Cerebellar nuclear complex (tissue), 1 donor: ENCODE results near the gene CD2BP2.

ENCODE experiments used
- DNase-seq, 2 experiments: peaks; one replicate each; lab custom pipeline; 2025; lab: John Stamatoyannopoulos, UW

Gene CD2BP2

DNA sequence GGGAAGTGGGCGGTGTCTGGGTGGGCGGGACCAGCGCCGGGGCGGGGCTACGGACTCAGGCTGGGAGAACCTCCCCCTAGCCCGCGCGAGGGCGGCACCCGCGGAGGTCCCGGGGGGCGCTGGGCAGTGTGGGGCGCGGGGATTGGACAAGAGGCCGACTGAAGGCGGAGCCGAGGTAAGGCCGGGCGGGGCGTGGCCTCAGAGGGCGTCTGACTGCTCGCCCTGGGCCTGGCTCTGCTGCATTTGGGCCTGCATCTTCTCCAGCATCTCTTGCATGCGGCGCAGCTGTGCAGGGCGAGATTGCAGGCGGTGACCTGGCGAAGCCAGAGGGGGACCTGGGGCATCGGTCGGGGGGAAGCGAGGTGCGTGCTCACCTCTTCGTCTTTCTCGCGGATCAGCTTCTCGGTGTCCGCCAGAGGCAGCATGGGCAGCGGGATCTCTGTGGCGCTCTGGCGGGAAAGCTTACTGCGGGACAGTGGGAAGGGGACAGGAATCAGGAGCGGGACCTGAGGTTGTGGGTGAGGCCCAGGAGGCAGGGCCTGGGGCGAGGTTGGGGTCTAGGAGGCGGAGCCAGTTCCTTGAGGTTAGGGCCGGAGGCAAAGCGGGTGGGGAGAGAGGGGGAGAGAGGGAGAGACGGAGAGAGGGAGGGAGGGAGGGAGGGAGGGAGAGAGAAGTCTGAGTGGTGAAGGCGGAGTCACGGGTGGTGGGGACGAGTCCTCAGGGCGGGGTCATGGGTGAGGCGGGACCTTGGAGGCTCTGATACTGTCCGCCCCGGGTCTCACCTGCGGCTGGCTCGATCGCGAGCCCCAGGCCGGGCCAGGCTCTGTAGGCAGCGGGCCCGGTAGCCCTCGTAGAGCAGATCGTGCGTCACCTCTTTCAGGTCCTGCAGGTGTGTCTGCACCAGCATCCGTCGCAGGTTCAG lies 23.4 kb upstream of the CD2BP2 start:
- DNase-seq, result peak; percentile 91 to 96

DNA sequence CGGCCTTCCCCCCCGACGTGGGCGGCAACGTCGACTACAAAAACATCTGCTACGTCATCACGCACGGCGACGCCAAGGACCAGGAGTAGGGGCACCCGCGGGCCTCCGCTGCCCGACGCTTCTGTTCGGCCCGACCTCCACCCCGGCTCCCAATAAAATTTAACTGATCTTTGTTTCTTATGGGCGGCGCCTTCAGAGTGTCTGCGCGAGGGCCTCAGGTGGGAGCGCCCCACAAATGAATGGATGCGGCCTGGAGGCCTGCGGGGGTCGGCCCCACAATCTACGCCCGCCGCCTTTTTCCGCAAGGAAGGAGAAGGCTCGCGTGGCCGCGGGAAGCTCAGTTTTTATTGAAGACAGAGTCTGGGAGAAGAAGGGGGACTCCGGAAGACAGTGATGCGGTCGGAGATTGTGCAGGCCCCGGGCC lies 22.7 kb upstream of the CD2BP2 start:
- DNase-seq, result peak in 1 of 2 experiments; percentile 69

DNA sequence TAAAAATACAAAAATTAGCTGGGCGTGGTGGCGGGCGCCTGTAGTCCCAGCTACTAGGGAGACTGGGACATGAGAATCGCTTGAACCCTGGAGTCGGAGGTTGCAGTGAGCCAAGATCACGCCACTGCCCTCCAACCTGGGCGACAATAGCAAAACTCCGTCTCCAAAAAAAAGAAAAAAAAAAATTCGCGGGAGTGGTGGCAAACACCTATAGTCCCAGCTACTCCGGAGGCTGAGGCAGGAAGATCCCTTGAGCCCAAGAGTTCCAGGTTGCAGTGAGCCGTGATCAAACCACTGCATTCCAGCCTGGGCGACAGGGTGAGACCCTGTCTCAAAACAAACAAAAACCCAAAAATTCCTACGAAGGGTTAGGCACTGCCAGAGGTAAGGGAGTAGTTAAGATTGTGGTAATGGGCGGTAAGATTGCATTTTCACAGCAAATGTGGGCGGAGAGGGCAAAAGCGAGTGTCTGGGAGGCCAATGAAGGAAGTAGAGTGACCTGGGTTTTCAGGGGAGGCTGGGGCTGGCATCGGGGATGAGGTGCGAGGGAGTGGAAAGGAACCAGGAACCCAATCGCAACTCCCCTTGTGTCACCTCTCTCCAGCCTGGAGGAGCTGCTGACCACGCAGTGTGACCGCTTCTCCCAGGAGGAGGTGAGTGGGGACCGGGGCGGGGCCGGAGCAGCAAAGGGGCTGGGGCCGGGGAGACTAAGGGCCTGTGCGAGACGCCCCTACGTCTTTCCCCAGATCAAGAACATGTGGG lies 22.1 kb upstream of the CD2BP2 start:
- DNase-seq, result no peak

DNA sequence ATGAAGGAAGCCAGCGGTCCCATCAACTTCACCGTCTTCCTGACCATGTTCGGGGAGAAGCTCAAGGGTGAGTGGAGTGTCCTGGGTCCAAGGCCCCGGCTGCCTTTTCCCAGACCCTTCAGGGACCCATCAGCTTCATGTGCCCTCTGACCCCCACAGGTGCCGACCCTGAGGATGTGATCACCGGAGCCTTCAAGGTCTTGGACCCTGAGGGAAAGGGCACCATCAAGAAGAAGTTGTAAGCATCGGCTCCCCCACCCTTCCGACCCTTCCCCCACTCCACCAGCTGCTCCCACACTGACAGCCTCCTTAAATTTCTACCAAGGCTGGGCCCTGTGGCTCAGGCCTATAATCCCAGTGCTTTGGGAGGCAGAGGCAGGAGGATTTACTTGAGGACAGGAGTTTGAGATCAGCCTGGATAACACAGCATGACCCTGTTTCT lies 21.4 kb upstream of the CD2BP2 start:
- no peak for DNase-seq

DNA sequence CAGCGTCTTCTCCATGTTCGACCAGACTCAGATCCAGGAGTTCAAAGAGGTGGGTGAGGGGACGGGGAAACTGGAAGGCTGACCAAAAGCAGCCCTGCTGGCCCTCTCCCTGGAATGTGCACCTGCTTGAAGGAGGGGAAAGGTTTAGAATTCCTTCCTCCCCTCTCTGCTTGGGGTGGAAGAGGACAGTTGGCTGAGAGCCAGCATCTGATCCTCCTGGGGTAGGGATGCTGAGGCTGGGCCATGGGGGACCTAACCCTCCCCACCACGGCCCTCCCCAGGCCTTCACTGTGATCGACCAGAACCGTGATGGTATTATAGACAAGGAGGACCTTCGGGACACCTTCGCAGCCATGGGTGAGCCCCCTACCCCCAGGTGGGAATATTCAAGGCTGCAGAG lies 20.8 kb upstream of the CD2BP2 start:
- DNase-seq, result no peak

DNA sequence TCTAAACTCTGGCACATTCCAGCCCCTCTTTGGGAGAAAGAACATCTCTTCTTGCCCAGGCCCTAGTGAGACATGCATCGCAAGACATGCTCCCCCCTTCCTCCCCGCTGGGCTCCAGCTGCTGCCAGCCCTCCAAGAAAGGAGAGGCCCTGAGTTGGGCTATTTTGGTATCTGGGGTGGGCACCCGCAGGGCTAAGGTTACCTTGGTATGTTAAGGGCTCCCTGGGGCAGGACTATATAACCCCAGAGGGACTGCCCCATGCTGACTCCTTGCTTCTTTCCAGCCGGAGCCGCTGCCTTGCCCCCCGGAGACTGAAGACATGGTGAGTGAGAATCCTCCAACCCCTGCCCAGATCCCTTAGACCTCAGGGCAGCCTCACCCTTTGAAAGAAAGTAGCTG lies 19.4 kb upstream of the CD2BP2 start, which contains the start of gene MYL11:
MYL11 (plus strand) TSS at position 265 of the 400 bp plus-strand sequence; CDS start at position 321, 56 bp downstream.
- no peak for DNase-seq

DNA sequence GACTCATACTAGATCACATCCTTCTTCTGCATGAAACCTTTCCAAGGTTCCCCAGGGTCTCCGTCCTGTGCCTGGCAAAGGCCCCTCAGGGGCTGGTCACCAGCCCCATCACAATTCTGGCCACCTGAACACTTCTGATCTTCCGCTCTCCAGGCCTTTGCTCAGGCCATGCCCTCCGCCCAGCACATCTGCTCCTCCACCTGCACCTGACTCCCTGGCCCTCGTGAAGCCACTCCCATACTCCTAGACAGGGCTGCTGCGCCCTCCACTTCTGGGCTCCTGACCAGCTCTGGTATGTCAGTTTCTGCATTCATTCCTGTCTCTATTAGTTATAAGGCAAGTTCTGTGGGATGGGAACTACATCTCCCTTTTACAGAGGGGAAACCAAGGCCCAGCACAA lies 17.6 kb upstream of the CD2BP2 start:
- DNase-seq, result no peak

DNA sequence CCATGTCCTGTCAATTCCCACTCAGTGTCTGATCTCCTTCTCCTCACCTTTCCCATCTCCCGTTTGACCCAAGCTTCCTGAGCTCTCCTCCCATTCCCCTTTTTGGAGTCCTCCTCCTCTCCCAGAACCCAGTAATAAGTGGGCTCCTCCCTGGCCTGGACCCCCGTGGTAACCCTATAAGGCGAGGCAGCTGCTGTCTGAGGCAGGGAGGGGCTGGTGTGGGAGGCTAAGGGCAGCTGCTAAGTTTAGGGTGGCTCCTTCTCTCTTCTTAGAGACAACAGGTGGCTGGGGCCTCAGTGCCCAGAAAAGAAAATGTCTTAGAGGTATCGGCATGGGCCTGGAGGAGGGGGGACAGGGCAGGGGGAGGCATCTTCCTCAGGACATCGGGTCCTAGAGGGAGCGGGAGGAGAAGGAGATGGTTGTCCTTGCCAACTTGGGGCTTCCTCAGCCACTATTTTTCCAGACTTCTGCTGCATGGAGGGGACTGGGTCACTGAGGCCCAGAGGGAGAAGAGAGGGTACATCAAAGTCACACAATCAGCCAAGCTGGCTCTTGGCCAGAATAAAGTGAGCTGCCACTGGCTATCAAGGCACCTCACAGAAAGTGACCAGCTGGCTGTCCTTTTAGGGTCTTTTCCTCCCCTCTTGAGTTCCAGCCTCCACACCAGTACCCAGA lies 17.1 kb upstream of the CD2BP2 start:
- no peak for DNase-seq

DNA sequence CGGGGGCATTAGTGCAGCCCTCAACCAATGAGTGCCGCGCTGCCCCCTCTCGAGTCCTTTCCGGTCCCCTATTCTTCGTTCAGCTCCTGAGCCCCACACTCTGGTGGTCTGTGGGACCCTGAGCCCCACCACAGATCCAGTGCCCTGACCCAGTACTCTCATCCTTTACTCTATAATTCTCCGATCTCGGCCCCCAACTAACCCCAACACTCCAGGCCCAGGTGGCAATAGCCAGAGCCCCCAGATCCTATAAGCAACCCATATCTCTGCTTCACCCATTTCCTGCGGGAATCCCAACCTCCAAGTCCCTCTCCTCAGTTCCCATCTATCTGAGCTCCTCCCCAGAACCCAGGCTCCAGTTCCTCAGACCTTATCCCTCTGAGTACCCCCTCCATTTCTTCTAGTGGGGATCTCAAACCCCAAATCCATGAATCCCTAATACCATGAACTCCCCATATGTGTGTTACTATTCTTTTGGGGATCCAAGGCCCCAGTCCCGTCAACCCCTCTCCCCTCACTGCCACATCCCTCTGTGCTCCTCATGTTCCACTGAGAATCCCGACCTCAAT lies 16.2 kb upstream of the CD2BP2 start:
- no peak for DNase-seq

DNA sequence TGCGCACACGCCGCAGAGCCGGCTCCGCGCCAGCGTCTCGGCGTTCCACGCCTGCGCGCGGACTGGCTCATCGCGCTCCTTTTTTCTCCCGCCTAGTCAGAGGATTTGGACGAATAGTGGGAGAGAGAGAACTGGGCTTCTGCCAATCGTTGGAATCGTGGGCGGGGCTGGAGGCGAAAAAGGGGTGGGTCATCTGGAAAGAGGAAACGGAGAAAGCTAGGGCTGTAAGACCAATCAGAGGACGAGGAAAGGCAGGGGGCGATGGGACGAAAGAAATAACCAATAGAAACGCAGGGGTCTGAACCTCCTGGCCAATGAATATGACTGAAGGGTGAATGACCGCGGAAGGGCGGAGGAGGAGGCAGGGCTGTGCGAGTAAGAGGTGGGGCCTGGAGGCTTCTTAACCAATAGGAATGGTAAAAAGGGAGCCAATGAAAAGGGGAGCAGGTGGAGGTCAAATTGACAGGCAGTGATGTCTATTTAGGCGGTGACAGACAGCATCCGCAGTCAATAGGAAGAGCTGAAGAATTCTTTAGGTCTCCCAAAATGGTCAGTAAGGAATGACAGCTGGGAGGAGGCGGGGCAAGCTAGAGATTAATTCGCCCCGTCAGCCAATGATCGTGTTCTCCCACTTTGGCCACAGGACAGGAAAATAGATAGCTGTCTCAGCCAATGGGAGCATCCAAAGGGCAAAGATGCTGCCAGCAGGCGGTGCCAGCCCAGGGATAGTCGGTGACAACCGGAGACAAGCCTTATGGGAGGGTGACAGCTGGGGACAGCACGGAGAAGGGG lies 15.5 kb upstream of the CD2BP2 start, which contains the start of gene TBC1D10B:
TBC1D10B (minus strand) TSS at position 39 of the 792 bp plus-strand sequence. CDS start 311 bp downstream, outside the sequence.
- peak; percentile 99 to 100 for DNase-seq

DNA sequence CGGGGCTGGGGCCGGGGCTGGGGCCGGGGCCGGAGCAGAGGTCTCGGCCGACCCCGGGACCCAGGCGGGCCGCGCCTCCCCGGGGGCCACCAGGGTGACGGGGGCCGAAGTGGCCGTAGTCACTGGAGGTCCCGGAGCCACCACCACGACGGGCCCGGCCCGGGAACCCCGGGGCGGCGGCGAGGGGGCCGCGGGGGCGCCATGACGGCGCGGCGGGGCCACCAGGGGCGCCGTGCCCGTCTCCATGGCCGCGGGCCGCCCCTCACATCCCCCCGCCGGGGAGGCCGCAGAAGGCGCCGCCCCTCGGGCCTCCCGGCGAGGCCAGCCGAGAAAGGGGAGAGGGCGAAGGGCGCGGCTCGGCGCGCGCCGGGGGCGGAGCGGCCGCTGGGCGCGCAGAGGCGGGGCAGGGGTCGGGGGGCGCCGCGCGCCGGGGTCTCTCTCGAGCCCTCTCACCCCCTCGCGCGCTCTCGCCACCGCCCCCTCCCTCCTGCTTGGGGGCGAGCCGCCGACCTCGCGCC lies 14.9 kb upstream of the CD2BP2 start:
- no peak for DNase-seq

DNA sequence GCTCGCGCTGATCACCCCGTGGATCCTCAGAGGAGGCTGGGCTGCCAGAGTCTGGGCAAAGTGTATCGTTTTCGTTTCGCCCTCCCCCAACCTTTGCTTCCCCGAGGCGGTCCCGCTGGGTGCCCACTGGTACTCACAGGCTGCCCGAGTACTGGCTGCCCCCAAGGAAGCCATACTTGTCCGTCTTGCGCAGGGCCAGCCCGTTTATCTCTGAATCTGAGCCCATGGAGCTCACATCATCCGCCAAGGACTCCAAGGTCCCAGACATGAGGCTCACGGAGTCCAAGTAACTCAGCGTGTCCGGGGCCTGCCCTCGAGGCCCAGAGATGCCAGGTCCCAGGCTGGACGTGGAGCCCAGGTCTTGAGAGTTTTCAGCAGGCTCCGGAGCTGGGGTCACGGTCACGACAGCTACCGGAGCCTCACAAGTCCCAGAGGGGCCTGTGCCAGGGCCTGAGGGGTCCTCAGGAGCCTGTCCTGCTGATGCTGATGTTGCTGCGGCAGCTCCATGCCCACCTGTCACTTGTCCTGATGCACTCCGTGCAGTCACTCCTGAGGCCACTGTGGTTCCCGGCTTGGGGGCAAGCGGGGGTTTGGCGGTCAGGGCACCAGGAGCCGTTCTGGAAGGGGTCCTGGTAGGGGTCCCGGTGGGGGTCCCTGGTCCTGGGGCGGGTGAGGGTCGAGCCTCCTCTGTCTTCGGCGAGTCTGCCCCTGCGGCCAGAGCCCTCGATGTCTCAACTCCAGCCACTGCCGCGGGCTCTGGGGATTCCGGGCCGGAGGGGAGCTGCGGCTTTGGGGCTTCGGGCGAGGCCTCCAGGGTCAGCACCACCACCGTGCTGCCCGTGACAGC lies 14.2 kb upstream of the CD2BP2 start:
- no peak for DNase-seq

DNA sequence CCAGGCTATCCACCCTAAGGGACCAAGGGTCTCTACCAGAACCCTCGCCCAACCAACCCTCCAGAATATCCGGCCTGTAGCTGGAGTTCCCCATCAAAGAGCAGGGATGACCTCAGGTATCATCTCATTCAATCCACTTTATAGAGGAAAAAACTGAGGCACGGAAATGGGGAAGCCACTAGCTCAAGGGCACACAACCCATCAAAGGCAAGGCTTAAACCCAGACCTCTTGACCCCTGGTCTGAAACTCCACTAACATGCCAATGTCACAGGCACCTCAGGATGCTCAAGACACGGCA lies 13.6 kb upstream of the CD2BP2 start:
- no peak for DNase-seq

DNA sequence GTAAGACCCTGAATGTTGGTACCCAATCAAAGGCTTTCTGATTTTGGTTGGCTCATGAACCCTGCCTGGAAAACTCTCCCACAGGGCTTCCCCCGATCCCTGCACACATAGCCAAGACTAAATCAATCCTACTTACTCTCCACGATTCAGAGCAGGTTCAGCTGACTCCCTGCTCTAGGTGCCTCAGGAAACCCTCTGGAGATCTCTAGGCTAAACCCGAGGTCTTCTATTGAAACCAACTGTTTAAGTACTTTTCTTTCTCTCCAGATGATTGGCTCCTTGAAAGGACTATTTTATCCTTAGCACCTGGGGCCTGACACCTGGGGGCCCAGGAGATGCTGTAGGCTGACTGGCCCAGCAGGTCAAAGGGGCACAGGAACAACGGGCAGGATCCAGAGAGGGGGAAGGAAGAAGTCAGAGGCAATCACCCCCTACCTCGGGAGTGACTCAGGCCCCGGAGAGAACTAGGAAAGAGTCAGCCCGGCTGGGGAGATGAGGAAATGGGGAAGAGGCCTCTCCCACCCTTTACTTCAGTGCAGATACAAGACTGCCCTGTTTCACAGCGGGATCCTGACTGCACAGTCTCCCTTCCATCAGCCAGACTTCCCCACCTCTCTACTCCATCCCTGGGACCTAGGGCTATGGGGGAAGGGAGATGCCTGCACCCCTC lies 13.1 kb upstream of the CD2BP2 start:
- no peak for DNase-seq

DNA sequence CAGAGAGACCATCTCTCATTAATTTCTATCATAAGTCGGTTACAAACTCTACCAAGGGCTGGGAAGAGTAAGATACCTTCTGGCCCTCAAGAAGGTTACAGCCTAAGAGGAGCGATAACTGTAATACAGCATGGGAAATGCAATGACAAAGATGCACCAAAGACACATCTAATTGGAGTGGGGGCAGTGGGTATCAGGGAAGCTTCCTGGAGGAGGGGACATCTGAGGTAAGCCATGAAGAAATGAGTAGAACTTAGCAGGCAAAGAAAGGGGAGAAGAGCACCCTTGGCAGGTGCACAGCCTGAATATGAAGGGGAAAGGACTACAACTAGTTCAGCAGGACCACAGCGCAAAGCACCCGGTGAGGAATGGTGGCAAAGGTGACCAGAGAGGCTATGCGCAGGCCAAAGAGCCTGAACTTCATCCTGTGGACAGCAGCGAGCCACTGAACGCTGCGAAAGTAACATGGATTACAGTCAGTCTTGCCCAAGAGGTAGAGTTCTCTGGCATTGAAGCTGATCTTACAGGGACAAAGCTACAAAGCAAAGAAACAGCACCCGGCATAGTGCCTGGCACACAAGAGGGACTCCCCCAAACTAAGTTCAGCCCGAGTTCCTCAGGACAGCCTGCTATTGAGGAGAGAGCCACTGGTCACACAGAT lies 12.4 kb upstream of the CD2BP2 start:
- no peak for DNase-seq

DNA sequence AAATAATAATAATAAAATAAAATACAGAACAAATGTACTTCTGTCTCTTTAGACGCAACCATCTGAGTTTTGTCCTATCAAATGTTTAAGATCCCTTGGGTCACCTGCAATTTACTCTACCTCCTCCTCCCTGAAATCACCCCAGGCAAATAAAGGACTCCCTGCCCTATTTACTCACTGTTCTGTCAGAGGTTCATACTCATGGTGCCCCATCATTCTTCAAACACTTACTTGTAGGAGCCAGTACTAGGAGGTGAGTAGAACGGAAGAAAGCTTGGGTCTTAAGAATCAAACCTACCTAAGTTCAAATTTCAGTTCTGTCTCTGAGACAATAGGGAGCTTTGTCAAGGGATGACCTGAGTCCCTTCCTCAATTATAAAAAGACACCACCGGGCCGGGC lies 11.4 kb upstream of the CD2BP2 start:
- no peak for DNase-seq

DNA sequence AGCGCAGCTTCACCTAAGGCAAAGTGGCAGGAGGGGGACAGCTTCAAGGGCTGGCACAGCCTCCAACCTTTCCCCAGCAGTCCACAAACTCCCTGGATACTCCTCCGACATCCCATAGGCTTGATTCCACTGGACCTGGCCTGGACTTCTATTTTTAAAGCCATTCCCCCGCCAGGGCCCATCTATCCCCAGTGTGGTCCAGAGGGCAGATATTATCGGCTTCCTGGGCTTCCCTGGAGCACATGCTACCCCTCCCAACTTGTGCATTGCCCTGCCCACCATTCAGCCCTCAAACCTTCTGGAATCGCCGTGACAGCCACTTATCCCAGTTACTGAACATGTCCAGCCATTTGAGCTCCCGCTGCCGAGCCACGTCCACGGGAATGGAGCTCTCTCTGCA lies 10.1 kb upstream of the CD2BP2 start:
- no peak for DNase-seq

DNA sequence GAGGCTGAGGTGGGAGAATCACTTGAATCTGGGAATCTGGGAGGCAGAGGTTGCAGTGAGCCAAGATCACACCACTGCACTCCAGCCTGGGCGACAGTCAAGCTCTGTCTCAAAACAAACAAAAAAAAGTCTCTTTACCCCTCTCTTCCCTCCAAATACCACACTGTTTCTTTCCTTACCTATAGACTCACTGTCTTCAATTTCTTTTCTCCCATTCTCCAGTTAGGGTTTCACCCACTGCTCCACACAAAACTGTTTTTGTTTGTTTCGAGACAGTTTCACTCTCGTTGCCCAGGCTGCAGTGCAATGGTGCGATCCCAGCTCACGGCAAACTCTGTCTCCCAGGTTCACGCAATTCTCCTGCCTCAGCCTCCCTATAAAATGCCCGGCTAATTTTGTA lies 6.1 kb upstream of the CD2BP2 start:
- DNase-seq, result no peak

DNA sequence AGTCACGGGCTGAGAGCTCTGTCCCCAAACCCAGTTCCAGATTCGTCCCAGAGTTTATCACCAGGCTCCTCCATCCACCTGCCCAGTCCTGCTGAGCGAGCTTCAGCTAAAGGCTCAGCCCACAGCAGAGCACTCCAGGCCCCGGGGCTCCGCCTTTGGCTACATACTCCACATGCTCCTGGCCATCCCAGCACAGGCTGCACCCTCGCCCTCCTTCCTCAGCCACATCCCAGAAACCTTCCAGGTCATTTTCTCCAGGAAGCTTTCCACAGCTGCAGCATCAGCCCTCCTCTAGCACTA lies 4.7 kb upstream of the CD2BP2 start:
- no peak for DNase-seq
